K562 (cell line): ENCODE measurements around the gene SLC49A4. TPM values are rescaled to one million over a fixed set of nuclear protein-coding genes. Genes with fewer than 3 reads are reported as not detected.
A peak's percentile ranks its signal among the peaks of the same experiment; 100 is the strongest.

Source experiments
- ATAC-seq: fragments of 200-7000 bp; cut with Tn5 transposase; 3 replicates; pipeline ENCODE4 v1.9.1; 2020; ENCODE audit warnings: moderate library complexity
- BruUV-seq: library from RNA; stranded (reverse); fragments of 400-500 nt; replicated peaks from 2 replicates; lab custom pipeline; 2021; lab: Mats Ljungman, UMichigan
- CTCF ChIA-PET: fragments of 300-600 bp; formaldehyde crosslinking; extraction: SDS; loops from one replicate; lab custom pipeline; 2021; ENCODE audit warnings: low intra/inter-chr PET ratio; lab: Yijun Ruan, JAX
- POLR2A ChIA-PET: fragments of 300-600, 350-650 bp; sonication (Branson Sonifier 250); formaldehyde crosslinking; extraction: SDS; loops from one replicate; lab custom pipeline; 2021; ENCODE audit warnings: antibody characterized with exemption, inconsistent platforms; lab: Yijun Ruan, JAX
- DNase-seq, 4 experiments: peaks; one replicate each; pipeline versions ENCODE4 v3.0.0 to v3.0.0-alpha.2; 2011 to 2018; ENCODE audit warnings: low spot score in 3 of 4, mixed read lengths in 3 of 4; ENCODE audit errors: extremely low read depth in 1 of 4
- FAIRE-seq: peaks from 2 replicates; lab custom pipeline; 2011; peaks lifted over from hg19 to GRCh38; lab: Jason Lieb, UNC
- H2AFZ ChIP-seq: 2 replicates; pipeline ENCODE4 v1.6.0; 2011; ENCODE audit warnings: low read depth, low read length, control low read depth, inconsistent platforms
- H3K27ac ChIP-seq: fragments of 200-600 bp; 3 replicates; pipeline ENCODE4 v1.8.0; 2011; ENCODE audit warnings: low read depth, mild to moderate bottlenecking, control low read depth, inconsistent platforms, low read length, moderate library complexity, mixed read lengths; ENCODE audit errors: extremely low read depth
- H3K27me3 ChIP-seq, 2 experiments: fragments of 300-600 bp in 1 of 2; 2 replicates in 1 of 2; 3 replicates in 1 of 2; pipeline versions ENCODE4 v1.6.0 to v1.8.0; 2011; ENCODE audit warnings: inconsistent platforms in 2 of 2, low read length in 2 of 2, mild to moderate bottlenecking in 1 of 2, mixed read lengths in 1 of 2, moderate library complexity in 1 of 2; ENCODE audit not compliant: control insufficient read depth in 2 of 2, insufficient read depth in 2 of 2
- H3K36me3 ChIP-seq: fragments of 300-600 bp; 3 replicates; pipeline ENCODE4 v1.8.0; 2011; ENCODE audit warnings: mild to moderate bottlenecking, low read length, inconsistent platforms; ENCODE audit not compliant: control insufficient read depth, insufficient read depth
- H3K4me1 ChIP-seq, 2 experiments: fragments of 200-600 bp in 1 of 2; replicated peaks in 1 of 2; 2 replicates in 1 of 2; 3 replicates in 1 of 2; pipeline versions ENCODE4 v1.5.1 to v1.8.0; 2011; ENCODE audit warnings: inconsistent platforms in 2 of 2, low read length in 2 of 2, mild to moderate bottlenecking in 1 of 2, mixed read lengths in 1 of 2, moderate library complexity in 1 of 2; ENCODE audit not compliant: control insufficient read depth in 2 of 2, insufficient read depth in 2 of 2
- H3K4me2 ChIP-seq: 2 replicates; pipeline ENCODE4 v1.6.1; 2011; ENCODE audit warnings: low read length, control low read depth, inconsistent platforms, mixed read lengths; ENCODE audit not compliant: insufficient read depth
- H3K4me3 ChIP-seq: fragments of 200-600 bp; sonication (generic), shearing (Covaris generic); 2 replicates; pipeline ENCODE4 v1.5.1; 2016; ENCODE audit warnings: control low read depth, inconsistent platforms
- H3K79me2 ChIP-seq: fragments of 200-600 bp; 3 replicates; pipeline ENCODE4 v1.8.0; 2011; ENCODE audit warnings: low read length, inconsistent platforms; ENCODE audit not compliant: control insufficient read depth, insufficient read depth
- H3K9ac ChIP-seq, 2 experiments: 2 replicates each; pipeline versions ENCODE4 v1.6.0 to v1.6.1; 2011; ENCODE audit warnings: low read depth in 2 of 2, low read length in 2 of 2, control low read depth in 1 of 2, inconsistent platforms in 1 of 2, mild to moderate bottlenecking in 1 of 2, mixed read lengths in 1 of 2; ENCODE audit not compliant: insufficient read depth in 1 of 2
- H3K9me1 ChIP-seq: one replicate; pipeline ENCODE4 v1.6.0; 2011; ENCODE audit warnings: inconsistent platforms, mild to moderate bottlenecking, low read length, moderate library complexity; ENCODE audit not compliant: control insufficient read depth, insufficient read depth
- H3K9me3 ChIP-seq: replicated peaks from 2 replicates; pipeline ENCODE4 v1.5.1; 2011; ENCODE audit warnings: low read depth, low read length, inconsistent platforms; ENCODE audit not compliant: control insufficient read depth, insufficient read depth
- H4K20me1 ChIP-seq: replicated peaks from 2 replicates; pipeline ENCODE4 v1.6.1; 2011; ENCODE audit warnings: low read length, inconsistent platforms, mixed read lengths; ENCODE audit not compliant: control insufficient read depth, insufficient read depth
- ETV6 ChIP-seq, 3 experiments: fragments of 150-350 bp in 1 of 3; sonication (generic) in 1 of 3; formaldehyde crosslinking in 1 of 3; IDR thresholded peaks; 2 replicates each; pipeline versions ENCODE4 v1.6.1 to v1.8.0; 2014 to 2022; ENCODE audit warnings: borderline replicate concordance in 2 of 3, low read depth in 2 of 3, antibody characterized with exemption in 1 of 3, low read length in 1 of 3, mild to moderate bottlenecking in 1 of 3, missing genetic modification reagents in 1 of 3
- MGA ChIP-seq: fragments of 450-650 bp; IDR thresholded peaks from 2 replicates; pipeline ENCODE4 v1.6.1; 2016; ENCODE audit warnings: mild to moderate bottlenecking, moderate library complexity
- SPI1 ChIP-seq: IDR thresholded peaks from 2 replicates; pipeline ENCODE4 v1.6.1; 2011; ENCODE audit warnings: low read depth, low read length, control low read depth, borderline replicate concordance
- ZNF830 ChIP-seq: fragments of 250-450 bp; sonication (Bioruptor Pico); IDR thresholded peaks from 2 replicates; pipeline ENCODE4 v1.5.0; 2021; ENCODE audit warnings: mild to moderate bottlenecking
- WGBS: fragments of 100-300 bp; shearing (Covaris generic); methylation state at CpG from one replicate; pipeline ENCODE4 v1.1.6; 2016; ENCODE audit warnings: low coverage, mixed read lengths; ENCODE audit not compliant: insufficient coverage; ENCODE audit errors: missing lambda C conversion rate; 5-methylcytosine and 5-hydroxymethylcytosine counted together
- in situ Hi-C: fragments of 300-500 bp; cut with MboI; formaldehyde crosslinking; loops from 4 replicates; pipeline ENCODE4 v1.15.0; 2018; ENCODE audit warnings: inconsistent platforms, mixed read lengths
- intact Hi-C: fragments of 100-400 bp; cut with micrococcal nuclease; formaldehyde crosslinking; loops from 2 replicates; pipeline ENCODE4 v1.14.2; 2022
- polyA plus RNA-seq, 8 experiments: library from polyadenylated mRNA; depleted of rRNA in 4 of 8; stranded (reverse) in 5 of 8; unstranded in 3 of 8; fragments of >200 nt; fragmentation: Nextera tagmentation in 2 of 8; fragmentation: Illumina TruSeq in 1 of 8; extraction: Ambion mirVana in 2 of 8; extraction: Trizol in 1 of 8; gene quantifications; 2 replicates each; pipeline versions ENCODE4 v1.2.1 to v1.2.3, GENCODE V29; 2011 to 2014; ENCODE audit warnings: inconsistent platforms in 1 of 8, missing spikeins in 1 of 8
- total RNA-seq, 7 experiments: library from RNA; depleted of rRNA in 6 of 7; stranded (reverse); fragments of >200 nt in 6 of 7; fragmentation: Illumina TruSeq in 2 of 7; extraction: Trizol in 2 of 7; gene quantifications; 2 replicates each; pipeline versions ENCODE4 v1.2.1 to v1.2.3, GENCODE V29; 2011 to 2021; ENCODE audit warnings: low replicate concordance in 1 of 7

SLC49A4 gene
- total and polyA plus RNA-seq, 9 of the 15 experiments (the other 6 are each of a cell fraction or from before 2014, with no cell fraction given), result 0.15 to 1.3 (median 0.83) TPM

- H3K4me1 ChIP-seq, result no peaks in the 10 kb centered on the region
- H3K27ac ChIP-seq, result no peak overlapping the region
- DNase-seq (no peak), ATAC-seq (no peak), FAIRE-seq (no peak)
- no peak overlapping the region for H3K4me3 ChIP-seq
- no peaks in the 10 kb centered on the region for H4K20me1 ChIP-seq
- in situ Hi-C loops, result no loop called here
- 0% methylated on average over 2 of the region's 2 CpGs for WGBS
- no peaks in the 10 kb centered on the region for H3K79me2 ChIP-seq
- no peak overlapping the region for H3K9ac ChIP-seq
- H3K9me1 ChIP-seq, result no peaks in the 10 kb centered on the region
- H3K9me3 ChIP-seq, result no peaks in the 10 kb centered on the region
- ChIA-PET CTCF (no interaction called here), POLR2A (no interaction called here)
- H2AFZ ChIP-seq, result no peak overlapping the region
- intact Hi-C loops, result no loop called here
- TF ChIP-seq SPI1 (peak; percentile 54; the same call in 1 of the 2 replicates), ZNF830 (CRISPR knock-in tag) (no peak)
- TF ChIP-seq, all 486 proteins: peak for 1
- Histone ChIP-seq H3K27me3 (no peaks in the 10 kb centered on the region), H3K4me2 (no peak overlapping the region), H3K36me3 (no peaks in the 10 kb centered on the region)
- BruUV-seq, result no TSS peak
Measured at GRCh38 chr3:122835590-122835989, 40.7 kb downstream of the SLC49A4 start.

GRCh38 chr3:122843604-122844003, 48.7 kb downstream of the SLC49A4 start:
- Histone ChIP-seq H4K20me1 (no peaks in the 10 kb centered on the region), H3K79me2 (no peaks in the 10 kb centered on the region), H3K27ac (no peak overlapping the region), H2AFZ (no peak overlapping the region), H3K4me3 (no peak overlapping the region), H3K4me1 (no peaks in the 10 kb centered on the region), H3K36me3 (no peaks in the 10 kb centered on the region), H3K9me1 (no peaks in the 10 kb centered on the region), H3K4me2 (no peak overlapping the region), H3K9ac (no peak overlapping the region), H3K27me3 (no peaks in the 10 kb centered on the region), H3K9me3 (no peaks in the 10 kb centered on the region)
- FAIRE-seq (no peak), DNase-seq (no peak), ATAC-seq (no peak)
- ChIA-PET POLR2A (no interaction called here), CTCF (no interaction called here)
- intact Hi-C loops (no loop called here), in situ Hi-C loops (no loop called here)
- BruUV-seq, result no TSS peak
- 31% methylated on average over 3 of the region's 3 CpGs for WGBS
- TF ChIP-seq ETV6 (IDR thresholded peaks at IDR 0.05; ENCODE audit: borderline replicate concordance in 1 of 2, low read depth in 2 of 2, low read length in 1 of 2), result no peak
- no peak for TF ChIP-seq ETV6 (CRISPR knock-in tag; IDR thresholded peaks at IDR 0.05; ENCODE audit: borderline replicate concordance)
- no peak for TF ChIP-seq MGA
